HepG2 (cell line): ENCODE data around the gene AGBL3. TPM values are rescaled to one million over a fixed set of nuclear protein-coding genes. Genes with fewer than 3 reads are reported as not detected.

Experiments used
- DPF2 ChIP-seq: sonication (generic); formaldehyde crosslinking; IDR thresholded peaks from 2 replicates; pipeline ENCODE4 v1.4.0; 2020; ENCODE audit warnings: mild to moderate bottlenecking, low read depth, missing genetic modification reagents, borderline replicate concordance
- GABPA ChIP-seq, 2 experiments: IDR thresholded peaks; 2 replicates each; pipeline ENCODE4 v1.6.1; 2011 to 2016; ENCODE audit warnings: low read depth in 2 of 2, low read length in 1 of 2, missing biosample characterization in 1 of 2, missing genetic modification characterization in 1 of 2
- HDAC6 ChIP-seq: fragments of 200-600 bp; sonication (generic); IDR thresholded peaks from 2 replicates; pipeline ENCODE4 v1.7.0; 2017; ENCODE audit warnings: mild to moderate bottlenecking, antibody characterized with exemption, low read length, low read depth
- HNF4A ChIP-seq: sonication (generic); formaldehyde crosslinking; IDR thresholded peaks from 2 replicates; pipeline ENCODE4 v1.4.0; 2020; ENCODE audit warnings: missing genetic modification reagents
- LRRFIP1 ChIP-seq: sonication (generic); formaldehyde crosslinking; conservative IDR thresholded peaks from 2 replicates; pipeline ENCODE4 v1.4.0; 2020; ENCODE audit warnings: missing genetic modification reagents
- THAP11 ChIP-seq: IDR thresholded peaks from 2 replicates; pipeline ENCODE4 v1.6.1; 2016; ENCODE audit warnings: missing biosample characterization, missing genetic modification reagents
- ZFP36L2 ChIP-seq: sonication (generic); formaldehyde crosslinking; IDR thresholded peaks from 2 replicates; pipeline ENCODE4 v1.4.0; 2020; ENCODE audit warnings: missing genetic modification reagents
- ZNF281 ChIP-seq: sonication (generic); formaldehyde crosslinking; IDR thresholded peaks from 2 replicates; pipeline ENCODE4 v1.4.0; 2020; ENCODE audit warnings: missing genetic modification reagents, borderline replicate concordance
- ZNF562 ChIP-seq: sonication (generic); formaldehyde crosslinking; IDR thresholded peaks from 2 replicates; pipeline ENCODE4 v1.8.0; 2022; ENCODE audit warnings: missing genetic modification reagents, borderline replicate concordance
- polyA plus RNA-seq, 8 experiments: library from polyadenylated mRNA; depleted of rRNA in 3 of 8; stranded (reverse) in 7 of 8; unstranded in 1 of 8; fragments of >200 nt; fragmentation: Illumina TruSeq in 4 of 8; extraction: Trizol in 4 of 8; gene quantifications; 2 replicates each; pipeline versions ENCODE4 v1.2.1 to v1.2.3, GENCODE V29; 2011 to 2016; ENCODE audit warnings: low read depth in 4 of 8, missing spikeins in 1 of 8, mixed read lengths in 1 of 8; ENCODE audit not compliant: insufficient read depth in 1 of 8
- total RNA-seq, 5 experiments: library from RNA; depleted of rRNA; stranded (reverse); fragments of >200 nt; fragmentation: Illumina TruSeq; extraction: Trizol; gene quantifications; 2 replicates each; pipeline ENCODE4 v1.2.3, GENCODE V29; 2016; ENCODE audit warnings: low read depth in 1 of 5

AGBL3 gene
- total and polyA plus RNA-seq, 2 of the 13 experiments (the other 11 are each of a cell fraction or from before 2014, with no cell fraction given) = 2.2 to 7.2 TPM

- TF ChIP-seq GABPA (IDR thresholded peaks at IDR 0.05; ENCODE audit: low read depth, low read length) (no peak), GABPA (CRISPR knock-in tag; IDR thresholded peaks at IDR 0.05; ENCODE audit: low read depth) (0 out of 2 replicates have a peak, but pooled peaks have one; percentile 10), ZNF281 (CRISPR knock-in tag) (no peak), HNF4A (peak; percentile 54), ZFP36L2 (CRISPR knock-in tag) (no peak), DPF2 (CRISPR knock-in tag) (no peak), HDAC6 (no peak), THAP11 (CRISPR knock-in tag) (peak; percentile 75), LRRFIP1 (CRISPR knock-in tag) (no peak), ZNF562 (CRISPR knock-in tag) (no peak)
These were observed 9.2 kb downstream of the AGBL3 start (continued) for GRCh38 chr7:134995239-134996096.
